ENCODE measurements around the gene SEMA6C.
A peak's percentile ranks its signal among the peaks of the same experiment; 100 is the strongest.

The SEMA6C gene

GRCh38 chr1:151156515-151156819 lies 10.0 kb upstream of the SEMA6C start, which contains the start of gene TNFAIP8L2:
Gene TNFAIP8L2 (plus strand): TSS chr1:151156649. CDS start chr1:151158698, 2,049 bp downstream.
- H3K4me3 ChIP-seq (ENCODE audit: low read depth, low read length) = peak within 1 kb of the TSS; percentile 93
- peak; percentile 56 for TF ChIP-seq POLR2A (IDR thresholded peaks at IDR 0.05; ENCODE audit: extremely low read depth, insufficient read length)
- TF ChIP-seq MYC (IDR thresholded peaks at IDR 0.05; ENCODE audit: low read depth, low read length) = no peak
- TF ChIP-seq CTCF (IDR thresholded peaks at IDR 0.05; ENCODE audit: low read depth, low read length) = no peak
- TF ChIP-seq MAX (IDR thresholded peaks at IDR 0.05; ENCODE audit: low read depth, low read length) = peak; percentile 22
- DNase-seq (ENCODE audit: low read depth) = peak; percentile 86

GRCh38 chr1:151147665-151148064 lies 1.2 kb upstream of the SEMA6C start:
- no peak overlapping the region for H3K4me3 ChIP-seq (ENCODE audit: low read depth, low read length)

GRCh38 chr1:151147132-151147503 lies 687 bp upstream of the SEMA6C start:
- TF ChIP-seq MAX (IDR thresholded peaks at IDR 0.05; ENCODE audit: low read depth, low read length) (no peak), MYC (IDR thresholded peaks at IDR 0.05; ENCODE audit: low read depth, low read length) (no peak), POLR2A (IDR thresholded peaks at IDR 0.05; ENCODE audit: extremely low read depth, insufficient read length) (no peak), CTCF (IDR thresholded peaks at IDR 0.05; ENCODE audit: low read depth, low read length) (no peak)
- DNase-seq (ENCODE audit: low read depth) = no peak
- peak overlapping the region; percentile 61 for H3K4me3 ChIP-seq (ENCODE audit: low read depth, low read length)

More at GRCh38 chr1:151147665-151148064, 1.2 kb upstream of the SEMA6C start:
- no peak for DNase-seq (ENCODE audit: low read depth)
- TF ChIP-seq CTCF (IDR thresholded peaks at IDR 0.05; ENCODE audit: low read depth, low read length) = no peak
- TF ChIP-seq MYC (IDR thresholded peaks at IDR 0.05; ENCODE audit: low read depth, low read length) = no peak
- TF ChIP-seq MAX (IDR thresholded peaks at IDR 0.05; ENCODE audit: low read depth, low read length) = no peak
- TF ChIP-seq POLR2A (IDR thresholded peaks at IDR 0.05; ENCODE audit: extremely low read depth, insufficient read length) = no peak

- TF ChIP-seq POLR2A (IDR thresholded peaks at IDR 0.05; ENCODE audit: extremely low read depth, insufficient read length) (no peak), MAX (IDR thresholded peaks at IDR 0.05; ENCODE audit: low read depth, low read length) (no peak), MYC (IDR thresholded peaks at IDR 0.05; ENCODE audit: low read depth, low read length) (no peak), CTCF (IDR thresholded peaks at IDR 0.05; ENCODE audit: low read depth, low read length) (no peak)
- DNase-seq (ENCODE audit: low read depth) = no peak
- H3K4me3 ChIP-seq (ENCODE audit: low read depth, low read length) = peak overlapping the region; percentile 53
Measured at GRCh38 chr1:151146072-151146411, 389 bp downstream of the SEMA6C start.

- no peak for TF ChIP-seq POLR2A (IDR thresholded peaks at IDR 0.05; ENCODE audit: extremely low read depth, insufficient read length)
- no peak for TF ChIP-seq MYC (IDR thresholded peaks at IDR 0.05; ENCODE audit: low read depth, low read length)
- TF ChIP-seq CTCF (IDR thresholded peaks at IDR 0.05; ENCODE audit: low read depth, low read length) = no peak
- TF ChIP-seq MAX (IDR thresholded peaks at IDR 0.05; ENCODE audit: low read depth, low read length) = no peak
- no peak overlapping the region for H3K4me3 ChIP-seq (ENCODE audit: low read depth, low read length)
- no peak for DNase-seq (ENCODE audit: low read depth)
Measured at GRCh38 chr1:151145304-151146071, 943 bp downstream of the SEMA6C start.
